HEK293 (cell line): ENCODE results near the gene SORBS2.
A peak's percentile ranks its signal among the peaks of the same experiment; 100 is the strongest.

Experiments
- CTCF ChIA-PET: fragments of 350-600 bp; formaldehyde crosslinking; extraction: SDS; loops from one replicate; lab custom pipeline; 2021; ENCODE audit warnings: antibody characterized with exemption; lab: Yijun Ruan, JAX
- POLR2A ChIA-PET: fragments of 300-600 bp; formaldehyde crosslinking; extraction: SDS; loops from one replicate; lab custom pipeline; 2020; ENCODE audit warnings: antibody characterized with exemption, inconsistent platforms; lab: Yijun Ruan, JAX
- H3K27ac ChIP-seq: fragments of 200-500 bp; sonication (Bioruptor generic); 2 replicates; pipeline ENCODE4 v1.5.1; 2014; ENCODE audit warnings: low read depth, low read length, control low read depth, inconsistent platforms; ENCODE audit errors: extremely low read depth
- H3K36me3 ChIP-seq, 2 experiments: fragments of 200-500 bp in 1 of 2; sonication (Bioruptor generic) in 1 of 2; 1 replicate in 1 of 2; 2 replicates in 1 of 2; pipeline ENCODE4 v1.5.1; 2014 to 2017; ENCODE audit warnings: inconsistent platforms in 2 of 2, low read length in 2 of 2; ENCODE audit not compliant: control insufficient read depth in 2 of 2, insufficient read depth in 1 of 2
- H3K4me1 ChIP-seq: fragments of 200-500 bp; sonication (Bioruptor generic); 2 replicates; pipeline ENCODE4 v1.5.1; 2014; ENCODE audit warnings: mild to moderate bottlenecking, low read length, inconsistent platforms; ENCODE audit not compliant: control insufficient read depth, insufficient read depth
- H3K4me3 ChIP-seq: 2 replicates; pipeline ENCODE4 v1.5.1; 2011; ENCODE audit warnings: low read depth, mild to moderate bottlenecking, control low read depth, low read length, moderate library complexity
- H3K9me3 ChIP-seq: fragments of 200-500 bp; sonication (Bioruptor generic); 2 replicates; pipeline ENCODE4 v1.5.1; 2014; ENCODE audit warnings: low read depth, low read length, inconsistent platforms; ENCODE audit not compliant: control insufficient read depth, insufficient read depth
- CTCF ChIP-seq: fragments of 450-650 bp; formaldehyde crosslinking; IDR thresholded peaks from 2 replicates; pipeline ENCODE4 v1.5.1; 2016; ENCODE audit warnings: missing biosample characterization, missing genetic modification characterization
- HIC1 ChIP-seq: fragments of 450-650 bp; formaldehyde crosslinking; IDR thresholded peaks from 2 replicates; pipeline ENCODE4 v1.5.1; 2016; ENCODE audit warnings: missing biosample characterization, missing genetic modification characterization
- KLF7 ChIP-seq: fragments of 450-650 bp; formaldehyde crosslinking; IDR thresholded peaks from 2 replicates; pipeline ENCODE4 v1.5.1; 2016; ENCODE audit warnings: missing biosample characterization, missing genetic modification characterization, borderline replicate concordance
- SETDB1 ChIP-seq: IDR thresholded peaks from one replicate; pipeline ENCODE4 v1.6.1; 2017; ENCODE audit warnings: mild to moderate bottlenecking, low read length, moderate library complexity, mixed read lengths; ENCODE audit not compliant: insufficient read length
- SP2 ChIP-seq: fragments of 450-650 bp; formaldehyde crosslinking; IDR thresholded peaks from 2 replicates; pipeline ENCODE4 v1.5.1; 2016; ENCODE audit warnings: missing biosample characterization, missing genetic modification characterization
- SP7 ChIP-seq: fragments of 450-650 bp; formaldehyde crosslinking; IDR thresholded peaks from 2 replicates; pipeline ENCODE4 v1.5.1; 2016; ENCODE audit warnings: missing biosample characterization, missing genetic modification characterization
- ZBTB17 ChIP-seq: fragments of 450-650 bp; formaldehyde crosslinking; IDR thresholded peaks from 2 replicates; pipeline ENCODE4 v1.5.1; 2016; ENCODE audit warnings: missing biosample characterization, missing genetic modification characterization
- ZBTB20 ChIP-seq: fragments of 450-650 bp; formaldehyde crosslinking; IDR thresholded peaks from 2 replicates; pipeline ENCODE4 v1.5.1; 2016; ENCODE audit warnings: missing biosample characterization, missing genetic modification characterization
- ZEB2 ChIP-seq: fragments of 450-650 bp; formaldehyde crosslinking; IDR thresholded peaks from 2 replicates; pipeline ENCODE4 v1.5.1; 2016; ENCODE audit warnings: missing biosample characterization, missing genetic modification characterization
- ZNF175 ChIP-seq: fragments of 450-650 bp; formaldehyde crosslinking; IDR thresholded peaks from 2 replicates; pipeline ENCODE4 v1.5.1; 2016; ENCODE audit warnings: missing biosample characterization, missing genetic modification characterization
- ZNF221 ChIP-seq: fragments of 450-650 bp; formaldehyde crosslinking; IDR thresholded peaks from 2 replicates; pipeline ENCODE4 v1.5.1; 2017; ENCODE audit warnings: missing biosample characterization, missing genetic modification characterization, borderline replicate concordance
- ZNF335 ChIP-seq: fragments of 450-650 bp; formaldehyde crosslinking; conservative IDR thresholded peaks from 2 replicates; pipeline ENCODE4 v1.5.1; 2016; ENCODE audit warnings: missing biosample characterization, missing genetic modification characterization
- ZNF366 ChIP-seq: fragments of 450-650 bp; formaldehyde crosslinking; conservative IDR thresholded peaks from 2 replicates; pipeline ENCODE4 v1.5.1; 2016; ENCODE audit warnings: missing biosample characterization, missing genetic modification characterization
- ZNF514 ChIP-seq: fragments of 450-650 bp; formaldehyde crosslinking; IDR thresholded peaks from 2 replicates; pipeline ENCODE4 v1.5.1; 2016; ENCODE audit warnings: missing biosample characterization, missing genetic modification characterization
- ZNF529 ChIP-seq: fragments of 450-650 bp; formaldehyde crosslinking; IDR thresholded peaks from 2 replicates; pipeline ENCODE4 v1.5.1; 2017; ENCODE audit warnings: missing genetic modification characterization, missing biosample characterization; ENCODE audit not compliant: insufficient replicate concordance
- ZNF558 ChIP-seq: fragments of 450-650 bp; formaldehyde crosslinking; IDR thresholded peaks from 2 replicates; pipeline ENCODE4 v1.5.1; 2016; ENCODE audit warnings: missing biosample characterization, missing genetic modification characterization
- ZNF610 ChIP-seq: fragments of 450-650 bp; formaldehyde crosslinking; IDR thresholded peaks from 2 replicates; pipeline ENCODE4 v1.5.1; 2016; ENCODE audit warnings: missing biosample characterization, missing genetic modification characterization, borderline replicate concordance
- ZNF658 ChIP-seq: fragments of 450-650 bp; formaldehyde crosslinking; IDR thresholded peaks from 2 replicates; pipeline ENCODE4; 2016; ENCODE audit warnings: missing biosample characterization, missing genetic modification characterization
- ZNF660 ChIP-seq: fragments of 450-650 bp; IDR thresholded peaks from 2 replicates; pipeline ENCODE4 v1.5.1; 2018; ENCODE audit warnings: missing biosample characterization, mild to moderate bottlenecking, missing genetic modification characterization
- TF ChIP-seq, protein P1 (sequence below): fragments of 450-650 bp; formaldehyde crosslinking; IDR thresholded peaks from 2 replicates; pipeline ENCODE4 v1.5.1; 2017; ENCODE audit warnings: missing biosample characterization, missing genetic modification characterization
- TF ChIP-seq, protein P2 (sequence below): IDR thresholded peaks from 2 replicates; pipeline ENCODE4 v1.6.1; 2011; ENCODE audit warnings: mild to moderate bottlenecking, low read depth, low read length, borderline replicate concordance

Gene SORBS2

GRCh38 chr4:185839194-185839712, 27.3 kb upstream of the SORBS2 start (continued):
- TF ChIP-seq SP2 = no peak
- TF ChIP-seq, protein P1, sequence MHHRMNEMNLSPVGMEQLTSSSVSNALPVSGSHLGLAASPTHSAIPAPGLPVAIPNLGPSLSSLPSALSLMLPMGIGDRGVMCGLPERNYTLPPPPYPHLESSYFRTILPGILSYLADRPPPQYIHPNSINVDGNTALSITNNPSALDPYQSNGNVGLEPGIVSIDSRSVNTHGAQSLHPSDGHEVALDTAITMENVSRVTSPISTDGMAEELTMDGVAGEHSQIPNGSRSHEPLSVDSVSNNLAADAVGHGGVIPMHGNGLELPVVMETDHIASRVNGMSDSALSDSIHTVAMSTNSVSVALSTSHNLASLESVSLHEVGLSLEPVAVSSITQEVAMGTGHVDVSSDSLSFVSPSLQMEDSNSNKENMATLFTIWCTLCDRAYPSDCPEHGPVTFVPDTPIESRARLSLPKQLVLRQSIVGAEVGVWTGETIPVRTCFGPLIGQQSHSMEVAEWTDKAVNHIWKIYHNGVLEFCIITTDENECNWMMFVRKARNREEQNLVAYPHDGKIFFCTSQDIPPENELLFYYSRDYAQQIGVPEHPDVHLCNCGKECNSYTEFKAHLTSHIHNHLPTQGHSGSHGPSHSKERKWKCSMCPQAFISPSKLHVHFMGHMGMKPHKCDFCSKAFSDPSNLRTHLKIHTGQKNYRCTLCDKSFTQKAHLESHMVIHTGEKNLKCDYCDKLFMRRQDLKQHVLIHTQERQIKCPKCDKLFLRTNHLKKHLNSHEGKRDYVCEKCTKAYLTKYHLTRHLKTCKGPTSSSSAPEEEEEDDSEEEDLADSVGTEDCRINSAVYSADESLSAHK (tag by site-specific recombination) = no peak; the same call in 1 of the 2 replicates
- no peak for TF ChIP-seq ZNF529
- peak; percentile 63 for TF ChIP-seq SP7 (tag by site-specific recombination)
- 0 out of 2 replicates have a peak, but pooled peaks have one; percentile 32 for TF ChIP-seq ZBTB17 (tag by site-specific recombination)
- TF ChIP-seq KLF7 (tag by site-specific recombination) = no peak
- no peak for TF ChIP-seq ZNF175
- TF ChIP-seq ZNF366 (tag by site-specific recombination) = 0 out of 2 replicates have a peak, but pooled peaks have one; percentile 19
- no peak for TF ChIP-seq ZNF221 (tag by site-specific recombination)
- TF ChIP-seq SETDB1 = no peak
- TF ChIP-seq ZNF610 (tag by site-specific recombination) = no peak
- TF ChIP-seq, protein P2, sequence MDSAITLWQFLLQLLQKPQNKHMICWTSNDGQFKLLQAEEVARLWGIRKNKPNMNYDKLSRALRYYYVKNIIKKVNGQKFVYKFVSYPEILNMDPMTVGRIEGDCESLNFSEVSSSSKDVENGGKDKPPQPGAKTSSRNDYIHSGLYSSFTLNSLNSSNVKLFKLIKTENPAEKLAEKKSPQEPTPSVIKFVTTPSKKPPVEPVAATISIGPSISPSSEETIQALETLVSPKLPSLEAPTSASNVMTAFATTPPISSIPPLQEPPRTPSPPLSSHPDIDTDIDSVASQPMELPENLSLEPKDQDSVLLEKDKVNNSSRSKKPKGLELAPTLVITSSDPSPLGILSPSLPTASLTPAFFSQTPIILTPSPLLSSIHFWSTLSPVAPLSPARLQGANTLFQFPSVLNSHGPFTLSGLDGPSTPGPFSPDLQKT = no peak
- TF ChIP-seq ZNF658 = no peak
- TF ChIP-seq CTCF (tag by site-specific recombination) = no peak
- 0 out of 2 replicates have a peak, but pooled peaks have one; percentile 49 for TF ChIP-seq ZNF660 (tag by site-specific recombination)
- TF ChIP-seq ZEB2 (tag by site-specific recombination) = peak; percentile 41; the same call in 1 of the 2 replicates
- TF ChIP-seq HIC1 = peak; percentile 73
- no peak for TF ChIP-seq ZNF514 (tag by site-specific recombination)
- TF ChIP-seq, all 188 proteins: peak for 23

GRCh38 chr4:185838514-185839193, 26.7 kb upstream of the SORBS2 start:
- Histone ChIP-seq H3K9me3 (no peaks in the 10 kb centered on the region), H3K4me3 (no peak overlapping the region), H3K27ac (peak overlapping the region; percentile 2; the same call in 1 of the 2 replicates), H3K4me1 (peaks cover 8% of the 10 kb centered on the region), H3K36me3 (no peaks in the 10 kb centered on the region)
- TF ChIP-seq ZNF558 (tag by site-specific recombination) (0 out of 2 replicates have a peak, but pooled peaks have one; percentile 10), ZBTB20 (no peak), ZNF335 (tag by site-specific recombination) (peak; percentile 60)
- CTCF ChIA-PET = no interaction called here
- POLR2A ChIA-PET = interaction anchor here (0.6 to 2.0 kb wide), 2 partner anchors 29 to 365 kb away, joined by 3 to 9 read pairs; no protein-coding TSS in a partner anchor
